HG02623 (cell line): ENCODE measurements around the gene PTEN.
"Not testable (repeated sequence)": the region's sequence is repeated elsewhere in the genome, so short reads cannot be mapped to it uniquely, and the experiment has no call there.

Source experiments
- ATAC-seq: cut with Tn5 transposase; IDR thresholded peaks from one replicate; pipeline ENCODE4 v1.9.1; 2021; ENCODE audit warnings: moderate library complexity; ENCODE audit not compliant: unreplicated experiment

PTEN gene

GRCh38 chr10:87868277-87868676, 4.9 kb downstream of the PTEN start:
- no peak for ATAC-seq

GRCh38 chr10:87869139-87869538, 5.7 kb downstream of the PTEN start:
- not testable (repeated sequence) for ATAC-seq

- ATAC-seq, result no peak
Observed at GRCh38 chr10:87869773-87870551, 6.5 kb downstream of the PTEN start.

- ATAC-seq, result no peak
Observed at GRCh38 chr10:87872828-87873227, 9.4 kb downstream of the PTEN start.

GRCh38 chr10:87873656-87874055, 10.2 kb downstream of the PTEN start:
- no peak for ATAC-seq

GRCh38 chr10:87875929-87876571, 12.6 kb downstream of the PTEN start:
- ATAC-seq, result no peak

GRCh38 chr10:87878664-87879459, 15.4 kb downstream of the PTEN start:
- no peak for ATAC-seq

GRCh38 chr10:87880336-87880735, 16.9 kb downstream of the PTEN start:
- no peak for ATAC-seq

GRCh38 chr10:87881373-87882059, 18.1 kb downstream of the PTEN start:
- ATAC-seq, result not testable (repeated sequence)

- ATAC-seq, result no peak
Observed at GRCh38 chr10:87882555-87883294, 19.3 kb downstream of the PTEN start.

GRCh38 chr10:87886635-87887034, 23.2 kb downstream of the PTEN start:
- no peak for ATAC-seq

GRCh38 chr10:87887146-87887545, 23.7 kb downstream of the PTEN start:
- no peak for ATAC-seq

- ATAC-seq, result no peak
Observed at GRCh38 chr10:87887548-87888289, 24.3 kb downstream of the PTEN start.

GRCh38 chr10:87895430-87895829, 32.0 kb downstream of the PTEN start:
- ATAC-seq, result no peak

GRCh38 chr10:87896216-87896615, 32.8 kb downstream of the PTEN start:
- ATAC-seq, result no peak

GRCh38 chr10:87897957-87898356, 34.5 kb downstream of the PTEN start:
- ATAC-seq, result not testable (repeated sequence)

GRCh38 chr10:87903396-87903795, 40.0 kb downstream of the PTEN start:
- not testable (repeated sequence) for ATAC-seq

- no peak for ATAC-seq
Observed at GRCh38 chr10:87913156-87913921, 49.9 kb downstream of the PTEN start.

GRCh38 chr10:87915406-87915805, 52.0 kb downstream of the PTEN start:
- ATAC-seq, result no peak
